Kidney glomerular epithelial cell (primary cell): Measurements from ENCODE around the gene ERC2.
A peak's percentile ranks its signal among the peaks of the same experiment; 100 is the strongest.
"Not testable (repeated sequence)": the region's sequence is repeated elsewhere in the genome, so short reads cannot be mapped to it uniquely, and the experiment has no call there.

Experiments used
- DNase-seq: peaks from one replicate; lab custom pipeline; 2025; lab: John Stamatoyannopoulos, UW

ERC2 gene

GRCh38 chr3:55524565-55525244 lies 943.6 kb downstream of the ERC2 start:
- DNase-seq = peak; percentile 63

GRCh38 chr3:55523471-55523870 lies 944.8 kb downstream of the ERC2 start:
- no peak for DNase-seq

- no peak for DNase-seq
Measured at GRCh38 chr3:55521738-55522421, 946.4 kb downstream of the ERC2 start.

GRCh38 chr3:55521064-55521737 lies 947.1 kb downstream of the ERC2 start:
- no peak for DNase-seq

- DNase-seq = peak; percentile 54
Measured at GRCh38 chr3:55519019-55519418, 949.2 kb downstream of the ERC2 start.

- peak; percentile 30 for DNase-seq
Measured at GRCh38 chr3:55518451-55518850, 949.8 kb downstream of the ERC2 start.

- DNase-seq = no peak
Measured at GRCh38 chr3:55516392-55517030, 951.8 kb downstream of the ERC2 start.

- DNase-seq = no peak
Measured at GRCh38 chr3:55515550-55516246, 952.6 kb downstream of the ERC2 start.

- DNase-seq = no peak
Measured at GRCh38 chr3:55514962-55515361, 953.3 kb downstream of the ERC2 start.

GRCh38 chr3:55512571-55513343 lies 955.5 kb downstream of the ERC2 start:
- no peak for DNase-seq

GRCh38 chr3:55511895-55512570 lies 956.2 kb downstream of the ERC2 start:
- peak; percentile 7 for DNase-seq

GRCh38 chr3:55508335-55508734 lies 959.9 kb downstream of the ERC2 start:
- no peak for DNase-seq

GRCh38 chr3:55507808-55508207 lies 960.5 kb downstream of the ERC2 start:
- no peak for DNase-seq

- no peak for DNase-seq
Measured at GRCh38 chr3:55505776-55506175, 962.5 kb downstream of the ERC2 start.

GRCh38 chr3:55505102-55505501 lies 963.2 kb downstream of the ERC2 start:
- not testable (repeated sequence) for DNase-seq

- no peak for DNase-seq
Measured at GRCh38 chr3:55501905-55502304, 966.4 kb downstream of the ERC2 start.

GRCh38 chr3:55500555-55501330 lies 967.5 kb downstream of the ERC2 start:
- no peak for DNase-seq

- DNase-seq = no peak
Measured at GRCh38 chr3:55498520-55498919, 969.7 kb downstream of the ERC2 start.

GRCh38 chr3:55497250-55497649 lies 971.0 kb downstream of the ERC2 start:
- no peak for DNase-seq

- DNase-seq = no peak
Measured at GRCh38 chr3:55494976-55495375, 973.3 kb downstream of the ERC2 start.
